HepG2 (cell line): Measurements from ENCODE around the gene LYZL1. TPM values are rescaled to one million over a fixed set of nuclear protein-coding genes. Genes with fewer than 3 reads are reported as not detected.
"Not testable (repeated sequence)": the region's sequence is repeated elsewhere in the genome, so short reads cannot be mapped to it uniquely, and the experiment has no call there.

ENCODE experiments used
- ATAC-seq: fragments of 200-7000 bp; cut with Tn5 transposase; 3 replicates; pipeline ENCODE4 v1.9.1; 2020; ENCODE audit warnings: mild to moderate bottlenecking, moderate library complexity
- BruUV-seq: library from RNA; stranded (reverse); fragments of 400-500 nt; replicated peaks from 2 replicates; lab custom pipeline; 2021; lab: Mats Ljungman, UMichigan
- CTCF ChIA-PET: fragments of 300-600 bp; formaldehyde crosslinking; extraction: SDS; loops from one replicate; lab custom pipeline; 2021; ENCODE audit warnings: low total read pairs, inconsistent platforms, low intra/inter-chr PET ratio; lab: Yijun Ruan, JAX
- POLR2A ChIA-PET: fragments of 350-600 bp; sonication (Branson Sonifier 250); formaldehyde crosslinking; loops from one replicate; lab custom pipeline; 2020; ENCODE audit warnings: antibody characterized with exemption, inconsistent platforms; lab: Yijun Ruan, JAX
- DNase-seq: peaks from one replicate; pipeline ENCODE4 v3.0.0-alpha.2; 2015; ENCODE audit warnings: low spot score
- FAIRE-seq: peaks from 3 replicates; lab custom pipeline; 2011; peaks lifted over from hg19 to GRCh38; lab: Jason Lieb, UNC
- H2AFZ ChIP-seq: one replicate; pipeline ENCODE4 v1.6.1; 2011; ENCODE audit warnings: low read length, inconsistent platforms
- H3K27ac ChIP-seq: fragments of 300-600 bp; 3 replicates; pipeline ENCODE4 v1.8.0; 2011; ENCODE audit warnings: mixed run types, mild to moderate bottlenecking, mixed read lengths, low read length, inconsistent platforms; ENCODE audit not compliant: insufficient read depth; ENCODE audit errors: extremely low read length
- H3K27me3 ChIP-seq, 2 experiments: fragments of 200-600 bp in 1 of 2; 2 replicates in 1 of 2; 3 replicates in 1 of 2; pipeline versions ENCODE4 v1.6.0 to v1.8.0; 2011; ENCODE audit warnings: low read length in 2 of 2, mild to moderate bottlenecking in 2 of 2, moderate library complexity in 2 of 2, inconsistent platforms in 1 of 2; ENCODE audit not compliant: insufficient read depth in 2 of 2, control insufficient read depth in 1 of 2
- H3K36me3 ChIP-seq, 2 experiments: fragments of 200-600 bp in 1 of 2; replicated peaks in 1 of 2; 2 replicates in 1 of 2; 3 replicates in 1 of 2; pipeline versions ENCODE4 v1.5.1 to v1.8.0; 2011; ENCODE audit warnings: low read length in 2 of 2, inconsistent platforms in 1 of 2; ENCODE audit not compliant: insufficient read depth in 2 of 2, control insufficient read depth in 1 of 2
- H3K4me1 ChIP-seq: 2 replicates; pipeline ENCODE4 v1.5.1; 2012; ENCODE audit warnings: low read length, inconsistent platforms; ENCODE audit not compliant: insufficient read depth
- H3K4me2 ChIP-seq: 2 replicates; pipeline ENCODE4 v1.6.0; 2011; ENCODE audit warnings: low read depth, low read length, inconsistent platforms
- H3K4me3 ChIP-seq, 3 experiments: fragments of 200-600 bp in 1 of 3; sonication (generic), shearing (Covaris generic) in 1 of 3; replicated peaks in 1 of 3; 2 replicates each; pipeline ENCODE4 v1.5.1; 2011 to 2016; ENCODE audit warnings: low read length in 3 of 3, inconsistent platforms in 2 of 3, low read depth in 2 of 3, mild to moderate bottlenecking in 2 of 3, control low read depth in 1 of 3, mixed read lengths in 1 of 3; ENCODE audit not compliant: insufficient read depth in 1 of 3
- H3K79me2 ChIP-seq: one replicate; pipeline ENCODE4 v1.6.1; 2011; ENCODE audit warnings: low read length, inconsistent platforms; ENCODE audit not compliant: insufficient read depth
- H3K9ac ChIP-seq: 2 replicates; pipeline ENCODE4 v1.6.0; 2011; ENCODE audit warnings: mild to moderate bottlenecking, low read depth, low read length, inconsistent platforms; ENCODE audit not compliant: insufficient read depth
- H3K9me3 ChIP-seq: 2 replicates; pipeline ENCODE4 v1.5.1; 2012; ENCODE audit warnings: mild to moderate bottlenecking, low read length
- H4K20me1 ChIP-seq: 2 replicates; pipeline ENCODE4 v1.6.0; 2011; ENCODE audit warnings: inconsistent platforms, mild to moderate bottlenecking, low read length, moderate library complexity; ENCODE audit not compliant: insufficient read depth
- BRCA1 ChIP-seq: sonication (generic); formaldehyde crosslinking; IDR thresholded peaks from 2 replicates; pipeline ENCODE4 v1.4.0; 2020; ENCODE audit warnings: missing genetic modification reagents
- FOXP1 ChIP-seq, 2 experiments: fragments of 450-650 bp in 1 of 2; IDR thresholded peaks; 2 replicates each; pipeline ENCODE4 v1.6.1; 2017 to 2018; ENCODE audit warnings: antibody characterized with exemption in 1 of 2
- POLR2AphosphoS5 ChIP-seq: IDR thresholded peaks from 2 replicates; pipeline ENCODE4 v1.6.1; 2012; ENCODE audit warnings: low read depth, low read length
- TOE1 ChIP-seq: sonication (generic); formaldehyde crosslinking; IDR thresholded peaks from 2 replicates; pipeline ENCODE4 v1.4.0; 2020; ENCODE audit warnings: mild to moderate bottlenecking, missing genetic modification reagents
- ZNF446 ChIP-seq: sonication (generic); formaldehyde crosslinking; IDR thresholded peaks from 2 replicates; pipeline ENCODE4 v1.5.0; 2020; ENCODE audit warnings: mild to moderate bottlenecking, missing genetic modification reagents
- ZNF883 ChIP-seq: sonication (generic); formaldehyde crosslinking; IDR thresholded peaks from 2 replicates; pipeline ENCODE4 v1.5.1; 2020; ENCODE audit warnings: mild to moderate bottlenecking, missing genetic modification reagents; ENCODE audit errors: not compliant biosample characterization
- WGBS: methylation state at CpG from one replicate; pipeline ENCODE4 v1.1.6; 2017; ENCODE audit warnings: low lambda C conversion rate; 5-methylcytosine and 5-hydroxymethylcytosine counted together
- in situ Hi-C: cut with HindIII; loops from 2 replicates; pipeline ENCODE4 v1.10.0; 2017; ENCODE audit warnings: low pct_unique_long_range_greater_than_20kb; ENCODE audit not compliant: extremely low pct_ligation_motif_present
- intact Hi-C: fragments of 100-400 bp; cut with micrococcal nuclease; formaldehyde crosslinking; loops from one replicate; pipeline ENCODE4 v1.10.0; 2022; ENCODE audit not compliant: unreplicated experiment
- polyA plus RNA-seq, 8 experiments: library from polyadenylated mRNA; depleted of rRNA in 3 of 8; stranded (reverse) in 7 of 8; unstranded in 1 of 8; fragments of >200 nt; fragmentation: Illumina TruSeq in 4 of 8; extraction: Trizol in 4 of 8; gene quantifications; 2 replicates each; pipeline versions ENCODE4 v1.2.1 to v1.2.3, GENCODE V29; 2011 to 2016; ENCODE audit warnings: low read depth in 4 of 8, missing spikeins in 1 of 8, mixed read lengths in 1 of 8; ENCODE audit not compliant: insufficient read depth in 1 of 8
- total RNA-seq, 5 experiments: library from RNA; depleted of rRNA; stranded (reverse); fragments of >200 nt; fragmentation: Illumina TruSeq; extraction: Trizol; gene quantifications; 2 replicates each; pipeline ENCODE4 v1.2.3, GENCODE V29; 2016; ENCODE audit warnings: low read depth in 1 of 5

The LYZL1 gene
- total and polyA plus RNA-seq, 2 of the 13 experiments (the other 11 are each of a cell fraction or from before 2014, with no cell fraction given), result not detected

GRCh38 chr10:29337526-29337925, 48.7 kb downstream of the LYZL1 start:
- POLR2A ChIA-PET, H3K36me3 ChIP-seq, H3K27ac ChIP-seq, intact Hi-C loops, in situ Hi-C loops, H2AFZ ChIP-seq, CTCF ChIA-PET, H3K27me3 ChIP-seq, H3K9me3 ChIP-seq, ATAC-seq, BruUV-seq, H3K79me2 ChIP-seq, H4K20me1 ChIP-seq, FAIRE-seq, H3K4me3 ChIP-seq, H3K9ac ChIP-seq, DNase-seq, H3K4me2 ChIP-seq: not testable (repeated sequence)
- peaks cover 24% of the 10 kb centered on the region for H3K4me1 ChIP-seq
- 84% methylated on average over 4 of the region's 4 CpGs for WGBS

- DNase-seq, result no peak
- peaks cover 40% of the 10 kb centered on the region for H3K4me1 ChIP-seq
- POLR2A ChIA-PET, result interaction anchor here (1.4 kb wide), 1 partner anchor 16 kb away, joined by 3 read pairs; no protein-coding TSS in a partner anchor
- no TSS peak for BruUV-seq
- H2AFZ ChIP-seq, result no peak overlapping the region
- H3K36me3 ChIP-seq, result no peaks in the 10 kb centered on the region
- H4K20me1 ChIP-seq, result no peaks in the 10 kb centered on the region
- intact Hi-C loops (no loop called here), in situ Hi-C loops (no loop called here)
- CTCF ChIA-PET, result no interaction called here
- no peak overlapping the region for H3K4me3 ChIP-seq
- no peak for FAIRE-seq
- no peak overlapping the region for H3K27ac ChIP-seq
- WGBS, result 85% methylated on average over 6 of the region's 7 CpGs
- no peak overlapping the region for H3K4me2 ChIP-seq
- H3K9ac ChIP-seq, result no peak overlapping the region
- H3K9me3 ChIP-seq, result peaks cover 13% of the 10 kb centered on the region; the same call in 1 of the 2 replicates
- ATAC-seq, result no peak
- H3K27me3 ChIP-seq, result no peaks in the 10 kb centered on the region
- no peaks in the 10 kb centered on the region for H3K79me2 ChIP-seq
- TF ChIP-seq POLR2AphosphoS5 (no peak), FOXP1 (IDR thresholded peaks at IDR 0.05) (no peak), FOXP1 (CRISPR knock-in tag; IDR thresholded peaks at IDR 0.05) (no peak), ZNF446 (CRISPR knock-in tag) (no peak), TOE1 (CRISPR knock-in tag) (no peak), ZNF883 (CRISPR knock-in tag) (no peak), BRCA1 (CRISPR knock-in tag) (no peak)
Observed at GRCh38 chr10:29343607-29344038, 54.8 kb downstream of the LYZL1 start.
